ENCODE data around the gene CYB5RL. TPM values are rescaled to one million over a fixed set of nuclear protein-coding genes. Genes with fewer than 3 reads are reported as not detected.

CYB5RL gene
- total RNA-seq, 1 donor from 2014 or later: 3.9 TPM

DNA sequence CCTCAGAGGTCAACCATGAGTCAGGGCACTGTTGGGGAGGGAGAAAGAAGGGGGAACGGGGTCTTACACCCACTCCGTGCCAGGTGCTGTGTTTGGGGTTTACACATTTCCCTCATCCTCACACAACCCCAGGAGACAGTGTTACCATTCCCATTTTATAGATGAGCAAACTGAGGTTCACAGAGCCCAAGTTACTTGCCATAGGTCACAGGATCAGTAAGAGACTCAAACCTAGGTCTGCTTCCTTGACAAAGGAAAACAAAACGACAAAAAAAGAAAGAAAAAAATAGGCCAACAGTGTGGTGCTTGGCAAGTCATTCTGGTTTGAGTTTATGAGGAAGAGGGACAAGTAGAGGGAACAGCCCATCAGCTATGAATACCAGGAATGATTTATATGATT, 30.8 kb downstream of the CYB5RL start:
- H3K27me3 Mint-ChIP-seq (ENCODE audit: low read depth, unreplicated experiment): peaks cover 2% of the 10 kb centered on the region
- no peak overlapping the region for H3K4me3 Mint-ChIP-seq (ENCODE audit: unreplicated experiment)
- no peak for FAIRE-seq
- no peak for DNase-seq (ENCODE audit: low read depth)
- Histone ChIP-seq H4K20me1 (ENCODE audit: insufficient read depth, low read length) (no peaks in the 10 kb centered on the region), H3K4me1 (ENCODE audit: insufficient read depth, low read length) (peaks cover 2% of the 10 kb centered on the region), H3K9ac (ENCODE audit: low read length) (no peak overlapping the region), H3K9me3 (ENCODE audit: insufficient read depth, low read depth, low read length) (no peaks in the 10 kb centered on the region), H3K4me3 (ENCODE audit: insufficient read depth, low read depth, low read length) (no peak overlapping the region), H3K79me2 (ENCODE audit: insufficient read depth, low read length) (no peaks in the 10 kb centered on the region), H2AFZ (ENCODE audit: low read depth, low read length) (no peak overlapping the region), H3K27ac (ENCODE audit: low read depth, low read length) (no peak overlapping the region), H3K27me3 (ENCODE audit: insufficient read depth, low read length) (no peaks in the 10 kb centered on the region), H3K36me3 (ENCODE audit: insufficient read depth, low read length) (no peaks in the 10 kb centered on the region), H3K4me2 (ENCODE audit: low read length) (no peak overlapping the region)
- H3K27ac Mint-ChIP-seq (ENCODE audit: unreplicated experiment): no peak overlapping the region
- TF ChIP-seq, protein P1, sequence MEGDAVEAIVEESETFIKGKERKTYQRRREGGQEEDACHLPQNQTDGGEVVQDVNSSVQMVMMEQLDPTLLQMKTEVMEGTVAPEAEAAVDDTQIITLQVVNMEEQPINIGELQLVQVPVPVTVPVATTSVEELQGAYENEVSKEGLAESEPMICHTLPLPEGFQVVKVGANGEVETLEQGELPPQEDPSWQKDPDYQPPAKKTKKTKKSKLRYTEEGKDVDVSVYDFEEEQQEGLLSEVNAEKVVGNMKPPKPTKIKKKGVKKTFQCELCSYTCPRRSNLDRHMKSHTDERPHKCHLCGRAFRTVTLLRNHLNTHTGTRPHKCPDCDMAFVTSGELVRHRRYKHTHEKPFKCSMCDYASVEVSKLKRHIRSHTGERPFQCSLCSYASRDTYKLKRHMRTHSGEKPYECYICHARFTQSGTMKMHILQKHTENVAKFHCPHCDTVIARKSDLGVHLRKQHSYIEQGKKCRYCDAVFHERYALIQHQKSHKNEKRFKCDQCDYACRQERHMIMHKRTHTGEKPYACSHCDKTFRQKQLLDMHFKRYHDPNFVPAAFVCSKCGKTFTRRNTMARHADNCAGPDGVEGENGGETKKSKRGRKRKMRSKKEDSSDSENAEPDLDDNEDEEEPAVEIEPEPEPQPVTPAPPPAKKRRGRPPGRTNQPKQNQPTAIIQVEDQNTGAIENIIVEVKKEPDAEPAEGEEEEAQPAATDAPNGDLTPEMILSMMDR (IDR thresholded peaks at IDR 0.05; ENCODE audit: insufficient read depth, low read depth, low read length): no peak
- no peak for TF ChIP-seq EZH2 (IDR thresholded peaks at IDR 0.05; ENCODE audit: insufficient read depth, low read length)
- peaks cover 10% of the 10 kb centered on the region for H3K4me1 Mint-ChIP-seq (ENCODE audit: low read depth, unreplicated experiment)
- no peaks in the 10 kb centered on the region for H3K9me3 Mint-ChIP-seq (ENCODE audit: unreplicated experiment)
- no peaks in the 10 kb centered on the region for H3K36me3 Mint-ChIP-seq (ENCODE audit: low read depth, unreplicated experiment)

DNA sequence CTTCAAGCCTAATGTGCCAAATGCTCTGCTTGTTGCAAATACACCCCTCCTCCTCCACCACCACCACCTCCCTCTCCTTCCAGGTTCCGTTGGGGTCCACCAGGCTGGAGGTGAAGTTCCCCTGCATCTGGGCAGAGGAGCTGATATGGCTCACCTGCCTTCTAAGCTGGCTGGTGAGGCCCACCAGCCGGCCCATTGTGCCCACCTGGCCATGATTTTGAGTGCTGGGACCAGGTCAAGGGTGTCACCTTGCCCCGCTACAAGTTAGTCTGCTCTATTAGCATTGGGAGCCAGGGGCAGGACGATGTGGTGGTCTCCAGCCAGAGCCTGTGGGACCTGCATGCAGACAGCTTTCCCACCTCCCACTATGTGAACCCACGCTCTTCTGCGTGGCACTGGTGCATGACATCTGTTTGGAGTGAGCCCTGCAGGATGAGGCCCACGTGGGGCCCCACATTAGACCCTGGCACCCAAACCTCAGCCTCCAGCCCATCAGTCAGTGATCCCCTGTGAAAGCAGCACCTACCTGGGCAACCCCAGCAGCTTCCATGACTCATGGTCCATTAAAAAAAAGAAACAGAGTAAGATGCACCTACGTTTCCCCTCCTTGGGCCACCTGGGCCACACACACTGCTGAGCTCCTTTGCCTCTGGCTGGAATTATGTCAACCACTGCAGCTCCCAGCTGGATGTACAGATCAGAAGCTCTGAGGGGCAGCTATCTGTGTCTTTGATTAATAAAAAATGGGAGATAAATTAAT, 31.4 kb downstream of the CYB5RL start:
- Histone ChIP-seq H3K36me3 (ENCODE audit: insufficient read depth, low read length) (no peaks in the 10 kb centered on the region), H3K9me3 (ENCODE audit: insufficient read depth, low read depth, low read length) (no peaks in the 10 kb centered on the region), H3K27me3 (ENCODE audit: insufficient read depth, low read length) (no peaks in the 10 kb centered on the region), H4K20me1 (ENCODE audit: insufficient read depth, low read length) (no peaks in the 10 kb centered on the region), H3K27ac (ENCODE audit: low read depth, low read length) (no peak overlapping the region), H3K9ac (ENCODE audit: low read length) (no peak overlapping the region), H3K4me1 (ENCODE audit: insufficient read depth, low read length) (peaks cover 2% of the 10 kb centered on the region), H3K4me3 (ENCODE audit: insufficient read depth, low read depth, low read length) (no peak overlapping the region), H2AFZ (ENCODE audit: low read depth, low read length) (no peak overlapping the region), H3K4me2 (ENCODE audit: low read length) (no peak overlapping the region), H3K79me2 (ENCODE audit: insufficient read depth, low read length) (no peaks in the 10 kb centered on the region)
- Mint-ChIP-seq H3K4me3 (ENCODE audit: unreplicated experiment) (no peak overlapping the region), H3K27me3 (ENCODE audit: low read depth, unreplicated experiment) (peaks cover 7% of the 10 kb centered on the region), H3K36me3 (ENCODE audit: low read depth, unreplicated experiment) (no peaks in the 10 kb centered on the region), H3K4me1 (ENCODE audit: low read depth, unreplicated experiment) (peaks cover 10% of the 10 kb centered on the region), H3K27ac (ENCODE audit: unreplicated experiment) (no peak overlapping the region), H3K9me3 (ENCODE audit: unreplicated experiment) (no peaks in the 10 kb centered on the region)
- DNase-seq (ENCODE audit: low read depth) (no peak), FAIRE-seq (no peak)
- TF ChIP-seq, protein P1 (IDR thresholded peaks at IDR 0.05; ENCODE audit: insufficient read depth, low read depth, low read length): no peak
- TF ChIP-seq EZH2 (IDR thresholded peaks at IDR 0.05; ENCODE audit: insufficient read depth, low read length): no peak

Measured in astrocyte (in vitro differentiated cells and primary cell).